CD14-positive monocyte (primary cell): ENCODE measurements around the gene CHCHD10. TPM values are rescaled to one million over a fixed set of nuclear protein-coding genes. Genes with fewer than 3 reads are reported as not detected.

ENCODE experiments used
- DNase-seq, 3 donors: peaks; one replicate each; pipeline ENCODE4 v3.0.0-alpha.2; 2011 to 2022
- H2AFZ ChIP-seq: 2 replicates; pipeline ENCODE4 v1.6.0; 2012; ENCODE audit warnings: mild to moderate bottlenecking, low read depth, low read length, inconsistent platforms; ENCODE audit not compliant: insufficient read depth, poor library complexity, severe bottlenecking
- H3K27ac ChIP-seq, 2 donors: 1 replicate in 1 of 2; 2 replicates in 1 of 2; pipeline ENCODE4 v1.5.1; 2012 to 2013; ENCODE audit warnings: low read length in 2 of 2, control low read depth in 1 of 2, inconsistent platforms in 1 of 2, low read depth in 1 of 2, mild to moderate bottlenecking in 1 of 2
- H3K27me3 ChIP-seq, 2 donors: one replicate each; pipeline versions ENCODE4 v1.6.0 to v1.6.1; 2011 to 2013; ENCODE audit warnings: low read length in 2 of 2; ENCODE audit not compliant: control insufficient read depth in 2 of 2, insufficient read depth in 2 of 2
- H3K36me3 ChIP-seq, 2 donors: replicated peaks in 1 of 2; 1 replicate in 1 of 2; 2 replicates in 1 of 2; pipeline versions ENCODE4 v1.5.1 to v1.6.1; 2012 to 2013; ENCODE audit warnings: low read length in 2 of 2, control low read depth in 1 of 2, inconsistent platforms in 1 of 2, mild to moderate bottlenecking in 1 of 2; ENCODE audit not compliant: insufficient read depth in 2 of 2, control insufficient read depth in 1 of 2
- H3K4me1 ChIP-seq, 2 donors: 1 replicate in 1 of 2; 2 replicates in 1 of 2; pipeline versions ENCODE4 v1.5.1 to v1.6.1; 2012 to 2013; ENCODE audit warnings: low read length in 2 of 2, control low read depth in 1 of 2, inconsistent platforms in 1 of 2, mild to moderate bottlenecking in 1 of 2, moderate library complexity in 1 of 2; ENCODE audit not compliant: insufficient read depth in 2 of 2, control insufficient read depth in 1 of 2
- H3K4me2 ChIP-seq: replicated peaks from 2 replicates; pipeline ENCODE3; 2012; ENCODE audit warnings: low read length, moderate library complexity, mild to moderate bottlenecking; ENCODE audit not compliant: poor library complexity, severe bottlenecking; ENCODE audit errors: extremely low read depth
- H3K4me3 ChIP-seq, 3 experiments: fragments of 200-600 bp in 1 of 3; sonication (generic) in 1 of 3; replicated peaks in 1 of 3; 1 replicate in 2 of 3; 2 replicates in 1 of 3; pipeline ENCODE4 v1.5.1; 2011 to 2013; ENCODE audit warnings: low read length in 3 of 3, mild to moderate bottlenecking in 3 of 3, control low read depth in 2 of 3, low read depth in 2 of 3, inconsistent platforms in 1 of 3, moderate library complexity in 1 of 3
- H3K79me2 ChIP-seq: 2 replicates; pipeline ENCODE4 v1.6.0; 2012; ENCODE audit warnings: mild to moderate bottlenecking, control low read depth, inconsistent platforms, low read length, moderate library complexity; ENCODE audit not compliant: insufficient read depth
- H3K9ac ChIP-seq: 2 replicates; pipeline ENCODE4 v1.6.0; 2017; ENCODE audit warnings: low read length, mild to moderate bottlenecking; ENCODE audit not compliant: insufficient read depth, poor library complexity, severe bottlenecking
- H3K9me3 ChIP-seq, 2 donors: replicated peaks in 1 of 2; 1 replicate in 1 of 2; 2 replicates in 1 of 2; pipeline versions ENCODE4 v1.5.1 to v1.6.1; 2012 to 2013; ENCODE audit warnings: low read length in 2 of 2, control low read depth in 1 of 2; ENCODE audit not compliant: control insufficient read depth in 1 of 2, insufficient read depth in 1 of 2
- H4K20me1 ChIP-seq: 2 replicates; pipeline ENCODE4 v1.6.0; 2012; ENCODE audit warnings: mild to moderate bottlenecking, low read length, control low read depth, moderate library complexity; ENCODE audit not compliant: insufficient read depth
- H3K27ac Mint-ChIP-seq, 7 donors: one replicate each; pipeline ENCODE4 v1.8.0; 2020; ENCODE audit warnings: mild to moderate bottlenecking in 7 of 7, mixed read lengths in 7 of 7, moderate library complexity in 6 of 7, inconsistent platforms in 2 of 7
- H3K27me3 Mint-ChIP-seq, 3 donors: one replicate each; pipeline ENCODE4 v1.8.0; 2021 to 2022; ENCODE audit warnings: low read depth in 3 of 3, mild to moderate bottlenecking in 3 of 3, mixed read lengths in 3 of 3, moderate library complexity in 3 of 3, inconsistent platforms in 1 of 3
- H3K36me3 Mint-ChIP-seq, 2 donors: one replicate each; pipeline ENCODE4 v1.8.0; 2020; ENCODE audit warnings: mixed read lengths in 2 of 2, inconsistent platforms in 1 of 2, mild to moderate bottlenecking in 1 of 2
- H3K4me1 Mint-ChIP-seq: one replicate; pipeline ENCODE4 v1.8.0; 2020; ENCODE audit warnings: mild to moderate bottlenecking, mixed read lengths
- H3K4me3 Mint-ChIP-seq, 2 donors: one replicate each; pipeline ENCODE4 v1.8.0; 2020; ENCODE audit warnings: mild to moderate bottlenecking in 2 of 2, mixed read lengths in 2 of 2, moderate library complexity in 1 of 2
- H3K9me3 Mint-ChIP-seq, 7 donors: one replicate each; pipeline ENCODE4 v1.8.0; 2020 to 2022; ENCODE audit warnings: mixed read lengths in 7 of 7, mild to moderate bottlenecking in 6 of 7, moderate library complexity in 6 of 7, inconsistent platforms in 2 of 7
- WGBS: methylation state at CpG from one replicate; pipeline ENCODE4 v1.1.5; 2013; ENCODE audit warnings: missing lambda C conversion rate; ENCODE audit not compliant: insufficient coverage; 5-methylcytosine and 5-hydroxymethylcytosine counted together
- intact Hi-C, 2 donors: fragments of 100-400 bp; cut with micrococcal nuclease; formaldehyde crosslinking; loops; one replicate each; pipeline versions ENCODE4 v1.15.0 to v1.15.1; 2023
- polyA plus RNA-seq, 3 donors: library from polyadenylated mRNA; depleted of rRNA in 1 of 3; unstranded in 2 of 3; stranded (reverse) in 1 of 3; fragments of 300-500 nt in 2 of 3; fragments of >200 nt in 1 of 3; fragmentation: Illumina TruSeq in 2 of 3; gene quantifications; 1 replicate in 2 of 3; 2 replicates in 1 of 3; pipeline ENCODE4 v1.2.3, GENCODE V29; 2012 to 2021
- TF ChIP-seq, protein P1 (sequence below): fragments of 200-600 bp; IDR thresholded peaks from one replicate; pipeline ENCODE4 v1.8.0; 2022; ENCODE audit warnings: antibody characterized with exemption, mild to moderate bottlenecking

The CHCHD10 gene
- polyA plus RNA-seq, 3 donors = 15.3 to 46.7 (median 26.8) TPM

DNA sequence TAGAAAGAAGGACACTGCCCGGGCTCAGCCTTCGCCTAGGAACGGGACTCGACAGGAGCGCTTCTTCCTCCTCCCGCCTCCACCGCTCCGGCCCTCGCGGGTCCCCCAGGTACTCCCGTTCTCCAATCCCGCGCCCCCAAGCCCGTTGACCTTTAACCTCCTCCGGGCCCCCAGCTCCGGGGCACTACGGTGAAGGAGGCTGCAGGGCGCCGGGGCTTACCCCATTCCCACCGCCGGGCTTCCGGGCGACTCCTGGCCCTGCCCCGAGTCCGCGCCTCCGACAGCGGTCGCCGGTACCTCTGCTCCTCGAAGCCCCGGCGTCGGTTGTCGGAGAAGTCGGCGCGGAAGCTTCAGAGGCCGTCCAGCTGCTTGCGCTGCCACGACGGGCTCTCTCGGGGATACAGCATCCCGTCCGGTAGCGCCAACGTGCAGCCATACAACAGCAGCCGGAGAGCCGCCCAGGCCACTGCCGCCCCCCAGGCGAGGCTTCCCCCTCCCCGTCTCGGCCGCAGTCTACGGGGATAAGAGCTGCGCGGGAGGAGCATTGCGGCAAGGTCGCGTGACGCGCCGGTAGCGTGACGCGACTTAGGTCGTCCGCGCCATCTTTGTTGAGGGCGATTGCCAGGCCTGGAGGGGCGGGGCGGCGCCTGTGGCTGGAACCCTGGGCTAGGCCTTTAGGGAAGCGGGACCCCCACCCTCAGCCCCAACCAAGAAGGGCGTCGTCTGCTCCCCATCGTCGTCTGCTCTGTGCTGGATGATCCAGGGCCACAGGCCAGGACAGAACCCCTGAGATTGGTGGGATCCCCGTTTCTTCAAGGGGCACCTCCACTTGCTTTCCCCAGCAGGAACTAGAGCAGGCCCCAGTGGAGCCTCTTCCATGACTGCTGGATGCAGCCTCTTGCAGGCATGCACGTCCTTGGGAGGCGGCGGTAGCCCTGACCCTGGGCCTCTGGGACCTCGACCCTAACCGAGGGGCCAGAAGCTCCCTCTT is 50.7 kb downstream of the CHCHD10 start:
- H3K9me3 Mint-ChIP-seq = no peaks in the 10 kb centered on the region
- intact Hi-C loops = loop anchor here in 1 of 2 donors (5.0 kb wide), 1 partner anchor 120 kb away; the partner anchor contains the start of gene DERL3

More for the DNA sequence above, 50.7 kb downstream of the CHCHD10 start:
- Mint-ChIP-seq H3K27me3 (peaks cover 1 to 3% (median 1%) of the 10 kb centered on the region in 3 donors), H3K36me3 (peaks cover 17 to 23% of the 10 kb centered on the region in 2 donors), H3K27ac (peak overlapping the region; percentile 45 to 91 (median 83)), H3K4me3 (peak overlapping the region; percentile 80 to 82), H3K4me1 (peaks cover 21% of the 10 kb centered on the region)
- H3K4me2 ChIP-seq = peak overlapping the region; percentile 89
- TF ChIP-seq, protein P1, sequence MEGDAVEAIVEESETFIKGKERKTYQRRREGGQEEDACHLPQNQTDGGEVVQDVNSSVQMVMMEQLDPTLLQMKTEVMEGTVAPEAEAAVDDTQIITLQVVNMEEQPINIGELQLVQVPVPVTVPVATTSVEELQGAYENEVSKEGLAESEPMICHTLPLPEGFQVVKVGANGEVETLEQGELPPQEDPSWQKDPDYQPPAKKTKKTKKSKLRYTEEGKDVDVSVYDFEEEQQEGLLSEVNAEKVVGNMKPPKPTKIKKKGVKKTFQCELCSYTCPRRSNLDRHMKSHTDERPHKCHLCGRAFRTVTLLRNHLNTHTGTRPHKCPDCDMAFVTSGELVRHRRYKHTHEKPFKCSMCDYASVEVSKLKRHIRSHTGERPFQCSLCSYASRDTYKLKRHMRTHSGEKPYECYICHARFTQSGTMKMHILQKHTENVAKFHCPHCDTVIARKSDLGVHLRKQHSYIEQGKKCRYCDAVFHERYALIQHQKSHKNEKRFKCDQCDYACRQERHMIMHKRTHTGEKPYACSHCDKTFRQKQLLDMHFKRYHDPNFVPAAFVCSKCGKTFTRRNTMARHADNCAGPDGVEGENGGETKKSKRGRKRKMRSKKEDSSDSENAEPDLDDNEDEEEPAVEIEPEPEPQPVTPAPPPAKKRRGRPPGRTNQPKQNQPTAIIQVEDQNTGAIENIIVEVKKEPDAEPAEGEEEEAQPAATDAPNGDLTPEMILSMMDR = no peak
- WGBS = 6% methylated on average over 82 of the region's 84 CpGs
- H3K27me3 ChIP-seq = no peaks in the 10 kb centered on the region
- H4K20me1 ChIP-seq = peaks cover 5% of the 10 kb centered on the region
- no peaks in the 10 kb centered on the region for H3K9me3 ChIP-seq
- H3K27ac ChIP-seq = peak overlapping the region; percentile 10 to 92
- peak; percentile 81 to 88 (median 83) for DNase-seq
- H3K4me3 ChIP-seq = peak overlapping the region; percentile 69 to 90 (median 80)
- H3K4me1 ChIP-seq = peaks cover 15 to 26% of the 10 kb centered on the region in 2 donors
- H3K36me3 ChIP-seq = peaks cover 20 to 23% of the 10 kb centered on the region in 2 donors
- H3K9ac ChIP-seq = peak overlapping the region; percentile 91
- H3K79me2 ChIP-seq = peaks cover 22% of the 10 kb centered on the region
- peak overlapping the region; percentile 95 for H2AFZ ChIP-seq

Other genes starting within 250 kb of the CHCHD10 start
- not detected for gene IGLL1, start 187.7 kb downstream of the CHCHD10 start, polyA plus RNA-seq
- 1 to 10 TPM in 1 of 3 donors, not detected in 2; 1.7 TPM for gene DRICH1, start 135.7 kb downstream of the CHCHD10 start, polyA plus RNA-seq
- gene RGL4, start 77.0 kb downstream of the CHCHD10 start, polyA plus RNA-seq = 1 to 10 TPM; 2.3 to 2.4 (median 2.3) TPM
- gene ZNF70, start 16.9 kb downstream of the CHCHD10 start, polyA plus RNA-seq = under 1 TPM; 0.04 to 0.85 (median 0.09) TPM
- 1 to 10 TPM in 2 of 3 donors, under 1 TPM in 1; 0.88 to 1.0 (median 1.0) TPM for gene VPREB3, start 13.5 kb downstream of the CHCHD10 start, polyA plus RNA-seq
- gene C22orf15, start 5.0 kb downstream of the CHCHD10 start, polyA plus RNA-seq = under 1 TPM in 1 of 3 donors, not detected in 2; 0.29 TPM
- not detected for gene MMP11, start 4.9 kb upstream of the CHCHD10 start, polyA plus RNA-seq
- 10 to 100 TPM; 30.3 to 71.8 (median 31.5) TPM for gene SMARCB1, start 19.0 kb upstream of the CHCHD10 start, polyA plus RNA-seq
- under 1 TPM; 0.23 to 0.64 (median 0.28) TPM for gene DERL3, start 71.0 kb upstream of the CHCHD10 start, polyA plus RNA-seq
- gene SLC2A11, start 89.9 kb upstream of the CHCHD10 start, polyA plus RNA-seq = 1 to 10 TPM; 1.3 to 3.3 (median 2.5) TPM
- 100 to 1,000 TPM in 2 of 3 donors, 10 to 100 TPM in 1; 66.4 to 390 (median 338) TPM for gene MIF, start 126.4 kb upstream of the CHCHD10 start, polyA plus RNA-seq
- gene GSTT2B, start 193.2 kb upstream of the CHCHD10 start, polyA plus RNA-seq = under 1 TPM in 2 of 3 donors, not detected in 1; 0.25 to 0.72 TPM
- gene DDTL, start 198.9 kb upstream of the CHCHD10 start, polyA plus RNA-seq = under 1 TPM in 2 of 3 donors, not detected in 1; 0.25 to 0.41 TPM
- gene DDT, start 206.5 kb upstream of the CHCHD10 start, polyA plus RNA-seq = 100 to 1,000 TPM; 115 to 192 (median 138) TPM
- gene GSTT2, start 212.2 kb upstream of the CHCHD10 start, polyA plus RNA-seq = under 1 TPM in 1 of 3 donors, not detected in 2; 0.15 TPM
- gene GSTT4, start 237.5 kb upstream of the CHCHD10 start, polyA plus RNA-seq = not detected
- 10 to 100 TPM in 1 of 3 donors, 1 to 10 TPM in 2; 2.0 to 30.5 (median 3.1) TPM for gene CABIN1, start 243.3 kb upstream of the CHCHD10 start, polyA plus RNA-seq